ENCODE data around the gene CBFA2T3.

GRCh38 chr16:88839026-88839529 lies 137.9 kb downstream of the CBFA2T3 start:
- TF ChIP-seq SUZ12 (IDR thresholded peaks at IDR 0.05; ENCODE audit: extremely low read depth, insufficient read depth, insufficient read length) (no peak), YY1 (IDR thresholded peaks at IDR 0.05; ENCODE audit: insufficient read depth, insufficient read length) (no peak), ZNF274 (IDR thresholded peaks at IDR 0.05; ENCODE audit: low read depth, low read length) (no peak)
